ENCODE data around the gene SBF1. TPM values are rescaled to one million over a fixed set of nuclear protein-coding genes. Genes with fewer than 3 reads are reported as not detected.
"Not testable (repeated sequence)": the region's sequence is repeated elsewhere in the genome, so short reads cannot be mapped to it uniquely, and the experiment has no call there.

SBF1 gene
- polyA plus RNA-seq, 10 donors = 29.7 to 43.8 (median 37.9) TPM

- DNase-seq = peak in 1 of 3 donors; percentile 32
Measured at GRCh38 chr22:50445071-50445879, 29.6 kb downstream of the SBF1 start.

GRCh38 chr22:50444663-50445062, 30.2 kb downstream of the SBF1 start:
- no peak for DNase-seq

- DNase-seq = no peak
Measured at GRCh38 chr22:50443801-50444625, 30.8 kb downstream of the SBF1 start.

- no peak for DNase-seq
Measured at GRCh38 chr22:50443197-50443596, 31.6 kb downstream of the SBF1 start.

- no peak for DNase-seq
Measured at GRCh38 chr22:50441428-50441993, 33.3 kb downstream of the SBF1 start.

- DNase-seq = no peak
Measured at GRCh38 chr22:50440544-50441249, 34.1 kb downstream of the SBF1 start.

- no peak for DNase-seq
Measured at GRCh38 chr22:50439871-50440331, 34.9 kb downstream of the SBF1 start.

GRCh38 chr22:50439314-50439870, 35.4 kb downstream of the SBF1 start:
- no peak for DNase-seq

GRCh38 chr22:50438305-50439275, 36.2 kb downstream of the SBF1 start:
- DNase-seq = no peak

GRCh38 chr22:50437511-50438304, 37.1 kb downstream of the SBF1 start:
- no peak for DNase-seq

GRCh38 chr22:50436841-50437341, 37.9 kb downstream of the SBF1 start:
- DNase-seq = no peak

- DNase-seq = no peak
Measured at GRCh38 chr22:50436015-50436830, 38.6 kb downstream of the SBF1 start.

- peak in 1 of 3 donors; percentile 4 for DNase-seq
Measured at GRCh38 chr22:50435291-50436014, 39.4 kb downstream of the SBF1 start.

- no peak for DNase-seq
Measured at GRCh38 chr22:50434849-50435248, 40.0 kb downstream of the SBF1 start.

GRCh38 chr22:50432877-50433510, 41.8 kb downstream of the SBF1 start:
- DNase-seq = not testable (repeated sequence)

GRCh38 chr22:50432131-50432876, 42.5 kb downstream of the SBF1 start:
- DNase-seq = no peak
